Upper lobe of left lung (tissue), 4 donors: Measurements from ENCODE around the gene OR9I1.

Source experiments
- CTCF ChIP-seq, 6 experiments: fragments of 450-650 bp in 4 of 6; fragments of 200-600 bp in 2 of 6; sonication (generic) in 2 of 6; IDR thresholded peaks; one replicate each; pipeline ENCODE4 v1.5.1; 2016 to 2019; ENCODE audit warnings: antibody characterized with exemption in 6 of 6
- POLR2A ChIP-seq, 4 donors: fragments of 450-650 bp; IDR thresholded peaks; one replicate each; pipeline ENCODE4 v1.5.1; 2016 to 2017; ENCODE audit warnings: antibody characterized with exemption in 4 of 4, mild to moderate bottlenecking in 2 of 4
- POLR2AphosphoS5 ChIP-seq, 2 donors: sonication (generic); formaldehyde crosslinking; IDR thresholded peaks; one replicate each; pipeline ENCODE4 v1.5.1; 2017; ENCODE audit warnings: antibody characterized with exemption in 2 of 2

DNA sequence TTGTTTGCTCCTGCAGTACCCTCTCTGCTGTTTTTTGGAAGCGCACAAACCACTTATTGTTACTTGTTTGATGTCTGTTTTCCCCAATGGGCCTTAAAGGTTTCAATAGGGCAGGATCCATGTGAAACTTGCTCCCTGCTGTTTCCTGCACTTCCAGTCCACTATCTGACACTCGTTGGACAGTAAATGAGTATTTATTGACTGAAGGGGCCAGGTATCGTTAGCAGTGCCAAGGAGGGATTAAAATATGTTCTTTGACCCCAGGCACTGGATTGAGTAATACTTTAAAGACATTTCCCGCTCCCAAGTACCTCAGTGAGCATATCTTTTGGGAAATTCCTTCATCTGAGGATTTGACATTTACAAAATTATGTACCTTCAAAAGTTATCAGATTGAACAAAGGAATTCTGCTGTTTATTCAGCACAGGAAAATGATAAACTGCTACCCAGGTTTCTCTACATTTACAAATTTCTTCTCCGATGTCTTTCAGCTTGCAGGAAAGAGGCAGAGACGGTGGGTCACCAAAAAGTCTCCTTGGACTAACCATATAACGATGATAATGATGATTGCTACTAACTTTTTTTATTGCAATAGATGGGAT, 40.3 kb upstream of the OR9I1 start:
- TF ChIP-seq CTCF (IDR thresholded peaks at IDR 0.05) (no peak), POLR2AphosphoS5 (IDR thresholded peaks at IDR 0.05) (no peak), POLR2A (IDR thresholded peaks at IDR 0.05) (no peak)
